Measurements from ENCODE around the gene PPIA.
"Not testable (repeated sequence)": the region's sequence is repeated elsewhere in the genome, so short reads cannot be mapped to it uniquely, and the experiment has no call there.

The PPIA gene

GRCh38 chr7:44827567-44827966 lies 31.1 kb downstream of the PPIA start:
- no peak for DNase-seq (ENCODE audit: low spot score)

- no peak for DNase-seq (ENCODE audit: low spot score)
Observed at GRCh38 chr7:44838751-44839150, 42.3 kb downstream of the PPIA start.

GRCh38 chr7:44842675-44843074 lies 46.2 kb downstream of the PPIA start:
- DNase-seq (ENCODE audit: low spot score) = not testable (repeated sequence)

- not testable (repeated sequence) for DNase-seq (ENCODE audit: low spot score)
Observed at GRCh38 chr7:44843440-44843839, 47.0 kb downstream of the PPIA start.

- DNase-seq (ENCODE audit: low spot score) = no peak
Observed at GRCh38 chr7:44845451-44845850, 49.0 kb downstream of the PPIA start.

GRCh38 chr7:44846390-44846789 lies 49.9 kb downstream of the PPIA start:
- not testable (repeated sequence) for DNase-seq (ENCODE audit: low spot score)

- DNase-seq (ENCODE audit: low spot score) = no peak
Observed at GRCh38 chr7:44846816-44847508, 50.5 kb downstream of the PPIA start.

- peak; percentile 87 for DNase-seq (ENCODE audit: low spot score)
Observed at GRCh38 chr7:44847509-44847919, 51.0 kb downstream of the PPIA start.

GRCh38 chr7:44847920-44848634 lies 51.6 kb downstream of the PPIA start, which contains the start of gene H2AZ2:
Gene H2AZ2, minus strand, starts transcription at chr7:44848087. Its CDS starts 116 bp downstream, at chr7:44847971.
- DNase-seq (ENCODE audit: low spot score) = peak; percentile 98

- DNase-seq (ENCODE audit: low spot score) = no peak
Observed at GRCh38 chr7:44849259-44849884, 52.9 kb downstream of the PPIA start.

GRCh38 chr7:44849885-44850544 lies 53.5 kb downstream of the PPIA start:
- DNase-seq (ENCODE audit: low spot score) = no peak

GRCh38 chr7:44852590-44852989 lies 56.1 kb downstream of the PPIA start:
- DNase-seq (ENCODE audit: low spot score) = no peak
